ENCODE measurements around the gene APPBP2. TPM values are rescaled to one million over a fixed set of nuclear protein-coding genes. Genes with fewer than 3 reads are reported as not detected.

The APPBP2 gene
- total RNA-seq, 1 donor from 2014 or later, result 51.7 TPM

- Mint-ChIP-seq H3K4me1 (ENCODE audit: unreplicated experiment) (peaks cover 4% of the 10 kb centered on the region), H3K36me3 (ENCODE audit: unreplicated experiment) (peaks cover 26% of the 10 kb centered on the region)
- TF ChIP-seq, protein P1, sequence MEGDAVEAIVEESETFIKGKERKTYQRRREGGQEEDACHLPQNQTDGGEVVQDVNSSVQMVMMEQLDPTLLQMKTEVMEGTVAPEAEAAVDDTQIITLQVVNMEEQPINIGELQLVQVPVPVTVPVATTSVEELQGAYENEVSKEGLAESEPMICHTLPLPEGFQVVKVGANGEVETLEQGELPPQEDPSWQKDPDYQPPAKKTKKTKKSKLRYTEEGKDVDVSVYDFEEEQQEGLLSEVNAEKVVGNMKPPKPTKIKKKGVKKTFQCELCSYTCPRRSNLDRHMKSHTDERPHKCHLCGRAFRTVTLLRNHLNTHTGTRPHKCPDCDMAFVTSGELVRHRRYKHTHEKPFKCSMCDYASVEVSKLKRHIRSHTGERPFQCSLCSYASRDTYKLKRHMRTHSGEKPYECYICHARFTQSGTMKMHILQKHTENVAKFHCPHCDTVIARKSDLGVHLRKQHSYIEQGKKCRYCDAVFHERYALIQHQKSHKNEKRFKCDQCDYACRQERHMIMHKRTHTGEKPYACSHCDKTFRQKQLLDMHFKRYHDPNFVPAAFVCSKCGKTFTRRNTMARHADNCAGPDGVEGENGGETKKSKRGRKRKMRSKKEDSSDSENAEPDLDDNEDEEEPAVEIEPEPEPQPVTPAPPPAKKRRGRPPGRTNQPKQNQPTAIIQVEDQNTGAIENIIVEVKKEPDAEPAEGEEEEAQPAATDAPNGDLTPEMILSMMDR (IDR thresholded peaks at IDR 0.05), result no peak
Observed at GRCh38 chr17:60481604-60482003, 44.4 kb downstream of the APPBP2 start.

GRCh38 chr17:60473788-60474187, 52.3 kb downstream of the APPBP2 start:
- TF ChIP-seq, protein P1 (IDR thresholded peaks at IDR 0.05), result no peak
- H3K36me3 Mint-ChIP-seq (ENCODE audit: unreplicated experiment), result peaks cover 36% of the 10 kb centered on the region
- H3K27me3 Mint-ChIP-seq (ENCODE audit: unreplicated experiment), result no peaks in the 10 kb centered on the region
- DNase-seq (ENCODE audit: extremely low spot score, unreplicated experiment), result no peak
- H3K4me3 Mint-ChIP-seq (ENCODE audit: unreplicated experiment), result no peak overlapping the region
- H3K27ac Mint-ChIP-seq (ENCODE audit: unreplicated experiment), result peak overlapping the region; percentile 85
- H3K4me1 Mint-ChIP-seq (ENCODE audit: unreplicated experiment), result peaks cover 49% of the 10 kb centered on the region
- H3K9me3 Mint-ChIP-seq (ENCODE audit: unreplicated experiment), result peaks cover 6% of the 10 kb centered on the region

More at GRCh38 chr17:60481604-60482003, 44.4 kb downstream of the APPBP2 start:
- Mint-ChIP-seq H3K9me3 (ENCODE audit: unreplicated experiment) (peaks cover 10% of the 10 kb centered on the region), H3K4me3 (ENCODE audit: unreplicated experiment) (no peak overlapping the region), H3K27ac (ENCODE audit: unreplicated experiment) (no peak overlapping the region), H3K27me3 (ENCODE audit: unreplicated experiment) (no peaks in the 10 kb centered on the region)
- no peak for DNase-seq (ENCODE audit: extremely low spot score, unreplicated experiment)

GRCh38 chr17:60472449-60472848, 53.6 kb downstream of the APPBP2 start:
- Mint-ChIP-seq H3K36me3 (ENCODE audit: unreplicated experiment) (peaks cover 33% of the 10 kb centered on the region), H3K27ac (ENCODE audit: unreplicated experiment) (peak overlapping the region; percentile 29), H3K4me3 (ENCODE audit: unreplicated experiment) (no peak overlapping the region), H3K27me3 (ENCODE audit: unreplicated experiment) (no peaks in the 10 kb centered on the region), H3K9me3 (ENCODE audit: unreplicated experiment) (peaks cover 6% of the 10 kb centered on the region), H3K4me1 (ENCODE audit: unreplicated experiment) (peaks cover 62% of the 10 kb centered on the region)
- TF ChIP-seq, protein P1 (IDR thresholded peaks at IDR 0.05), result no peak
- DNase-seq (ENCODE audit: extremely low spot score, unreplicated experiment), result no peak

DNA sequence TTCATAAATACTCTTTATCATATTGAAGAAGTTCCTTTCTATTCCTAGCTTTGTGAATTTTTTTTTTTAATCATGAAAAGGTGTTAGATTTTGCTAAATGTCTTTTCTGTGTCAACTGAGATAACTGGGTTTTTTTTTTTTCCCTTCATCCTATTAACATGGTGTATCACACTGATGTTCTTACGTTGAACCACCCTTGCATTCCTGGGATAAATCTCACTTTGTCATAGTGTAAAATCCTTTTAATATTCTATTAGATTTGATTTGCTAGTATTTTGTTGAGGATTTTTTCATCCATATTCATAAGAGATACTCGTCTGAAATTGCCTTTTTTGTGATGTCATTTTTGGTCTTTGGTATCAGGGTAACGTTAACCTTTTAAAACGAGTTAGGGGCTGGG, 54.6 kb downstream of the APPBP2 start:
- TF ChIP-seq, protein P1 (IDR thresholded peaks at IDR 0.05), result no peak
- no peak overlapping the region for H3K4me3 Mint-ChIP-seq (ENCODE audit: unreplicated experiment)
- H3K27ac Mint-ChIP-seq (ENCODE audit: unreplicated experiment), result peak overlapping the region; percentile 90
- peaks cover 29% of the 10 kb centered on the region for H3K36me3 Mint-ChIP-seq (ENCODE audit: unreplicated experiment)
- DNase-seq (ENCODE audit: extremely low spot score, unreplicated experiment), result no peak
- H3K4me1 Mint-ChIP-seq (ENCODE audit: unreplicated experiment), result peaks cover 67% of the 10 kb centered on the region
- H3K27me3 Mint-ChIP-seq (ENCODE audit: unreplicated experiment), result no peaks in the 10 kb centered on the region
- peaks cover 6% of the 10 kb centered on the region for H3K9me3 Mint-ChIP-seq (ENCODE audit: unreplicated experiment)

DNA sequence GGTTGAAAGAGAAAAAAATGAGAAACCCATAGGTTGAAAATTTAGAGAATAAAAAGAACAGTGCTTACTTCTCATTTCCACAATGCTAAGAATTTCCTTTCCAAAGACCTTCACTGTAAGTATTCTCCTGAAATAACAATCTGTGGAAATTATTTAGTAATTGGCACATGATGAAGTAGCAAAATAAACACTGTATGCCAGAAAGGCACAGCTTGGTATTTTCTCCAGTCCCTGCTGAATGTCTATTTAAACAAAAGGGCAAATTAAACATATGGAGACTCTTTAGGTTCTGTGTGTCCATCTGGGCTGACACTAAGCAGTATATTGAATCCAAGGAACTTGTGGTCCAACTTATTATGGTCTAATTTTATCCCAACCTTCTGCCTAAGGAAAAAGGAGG, 57.7 kb downstream of the APPBP2 start:
- Mint-ChIP-seq H3K36me3 (ENCODE audit: unreplicated experiment) (peaks cover 39% of the 10 kb centered on the region), H3K27me3 (ENCODE audit: unreplicated experiment) (no peaks in the 10 kb centered on the region), H3K27ac (ENCODE audit: unreplicated experiment) (peak overlapping the region; percentile 90), H3K9me3 (ENCODE audit: unreplicated experiment) (peaks cover 6% of the 10 kb centered on the region), H3K4me1 (ENCODE audit: unreplicated experiment) (peaks cover 64% of the 10 kb centered on the region), H3K4me3 (ENCODE audit: unreplicated experiment) (no peak overlapping the region)
- no peak for DNase-seq (ENCODE audit: extremely low spot score, unreplicated experiment)
- TF ChIP-seq, protein P1 (IDR thresholded peaks at IDR 0.05), result no peak
